ENCODE measurements around the gene CHCHD4.
"Not testable (repeated sequence)": the region's sequence is repeated elsewhere in the genome, so short reads cannot be mapped to it uniquely, and the experiment has no call there.

The CHCHD4 gene

DNA sequence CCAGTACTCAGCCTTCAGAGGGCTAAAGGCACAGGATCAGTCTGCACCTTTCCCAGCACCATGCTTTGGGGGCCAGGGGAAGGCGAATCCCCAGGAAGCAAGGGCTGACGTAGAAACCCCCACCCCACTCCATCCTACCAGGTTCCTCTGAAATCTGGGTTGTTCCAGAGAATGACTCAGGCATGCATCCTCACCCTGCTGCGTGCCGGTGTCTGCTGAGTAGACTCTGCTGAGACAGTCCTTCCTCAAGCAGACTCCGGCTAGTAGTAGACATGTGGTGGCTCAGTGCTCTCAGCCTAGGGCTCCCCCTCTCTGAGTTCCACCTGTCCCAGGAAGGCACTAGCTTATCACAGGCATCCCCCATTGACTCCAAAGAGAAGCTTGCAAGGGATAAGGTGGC lies 9.2 kb upstream of the CHCHD4 start:
- DNase-seq, result no peak

DNA sequence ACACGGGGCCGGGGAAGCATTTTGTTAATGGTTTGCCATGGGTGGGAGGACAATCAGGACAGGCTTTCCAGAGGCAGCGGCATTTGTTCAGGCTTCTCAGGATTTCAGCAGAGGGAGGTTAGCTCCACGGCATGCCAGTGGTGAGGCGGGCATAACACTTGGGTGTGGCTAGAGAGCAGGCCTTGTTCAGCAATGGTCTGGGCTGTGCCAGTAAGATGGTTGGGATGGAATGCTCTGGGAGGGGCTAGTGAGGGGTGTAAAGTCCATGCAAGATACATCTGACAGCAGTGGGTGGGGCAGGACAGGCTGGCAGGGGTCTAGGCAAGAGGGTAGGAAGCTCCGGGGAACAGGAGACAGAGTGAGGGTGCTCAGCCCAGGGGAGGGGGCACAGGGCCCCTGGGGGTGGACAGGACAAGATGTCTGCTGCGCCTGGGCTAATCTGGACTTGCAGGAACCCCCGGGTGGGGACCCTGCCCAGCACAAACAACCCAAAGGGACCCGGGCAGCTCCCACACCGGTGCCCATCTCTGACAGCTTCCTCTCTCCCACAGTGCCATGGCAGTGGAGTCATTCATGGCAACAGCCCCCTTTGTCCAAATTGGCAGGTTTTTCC lies 8.6 kb upstream of the CHCHD4 start:
- no peak for DNase-seq

DNA sequence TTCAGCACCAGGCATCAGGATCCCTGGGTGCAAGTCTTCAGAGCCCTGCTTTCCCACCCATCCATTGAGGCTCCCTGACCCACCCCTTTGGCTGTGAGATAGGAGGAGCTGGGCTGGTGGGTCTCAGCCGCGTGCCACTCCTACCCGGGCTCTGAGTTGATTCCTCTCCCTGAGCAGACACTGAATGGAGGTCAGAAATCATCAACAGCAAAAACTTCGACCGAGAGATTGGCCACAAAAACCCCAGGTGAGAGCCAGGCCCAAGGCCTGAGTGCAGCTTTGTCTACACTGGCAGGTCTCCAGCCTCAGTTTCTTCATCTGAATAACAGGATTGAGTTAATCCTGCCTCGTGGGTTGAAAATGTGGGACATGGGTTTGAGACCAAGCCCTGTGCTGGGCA lies 8.0 kb upstream of the CHCHD4 start:
- no peak for DNase-seq

DNA sequence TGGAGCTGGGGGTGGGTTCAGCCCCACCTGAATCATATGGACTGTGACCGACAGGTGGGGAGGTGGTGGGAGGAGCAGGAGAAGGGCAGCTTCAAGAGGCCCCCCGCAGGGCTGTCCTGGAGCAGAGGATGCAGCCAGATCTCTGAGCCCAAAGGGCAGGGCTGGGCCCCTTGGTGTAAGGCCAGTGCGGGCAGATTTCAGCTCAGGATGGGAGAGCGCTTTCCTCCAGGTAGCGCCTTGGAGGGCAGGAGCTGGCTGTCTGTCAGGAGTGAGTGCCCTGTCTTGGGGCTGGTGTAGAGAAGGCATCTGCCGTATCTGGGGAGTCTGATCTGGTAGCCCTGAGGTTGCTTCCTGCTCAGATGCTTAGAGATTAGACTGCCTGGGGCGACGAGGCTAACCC lies 7.5 kb upstream of the CHCHD4 start:
- no peak for DNase-seq

DNA sequence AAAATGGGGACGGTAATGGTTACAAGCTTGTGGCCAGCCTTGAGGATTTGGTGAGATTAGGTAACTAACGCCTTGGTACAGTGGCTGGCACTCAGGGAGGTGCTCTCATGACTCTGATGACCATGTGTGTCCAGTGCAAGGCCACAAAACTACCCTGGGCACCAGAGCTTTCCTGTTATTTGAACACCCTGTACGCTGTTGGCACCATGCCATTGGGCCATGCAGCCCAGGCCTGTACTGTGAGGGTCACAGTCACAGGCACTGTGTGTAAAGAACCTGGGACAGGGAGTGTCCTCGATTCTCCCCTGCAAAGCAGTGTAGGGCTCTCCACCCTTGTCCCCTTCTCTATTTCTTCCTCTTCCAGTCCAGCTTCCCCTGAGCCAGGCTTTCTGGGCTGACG lies 6.5 kb upstream of the CHCHD4 start:
- no peak for DNase-seq

DNA sequence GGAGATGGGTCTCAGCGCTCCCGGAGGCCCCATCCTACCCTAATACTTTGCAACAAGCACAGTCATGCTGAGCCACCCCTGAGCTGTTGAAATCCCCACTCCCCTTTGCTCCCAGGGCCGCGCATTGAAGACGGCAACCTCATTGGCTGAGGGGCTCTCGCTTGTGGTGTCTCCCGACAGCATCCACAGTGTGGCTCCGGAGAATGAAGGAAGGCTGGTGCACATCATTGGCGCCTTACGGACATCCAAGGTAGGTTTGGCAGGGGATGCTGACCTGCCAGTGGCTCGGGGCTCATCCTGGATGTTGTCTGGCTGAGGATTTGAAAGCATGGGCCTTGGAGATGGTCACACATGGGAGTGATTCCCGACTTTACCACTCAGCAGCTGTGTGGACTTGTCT lies 6.0 kb upstream of the CHCHD4 start:
- no peak for DNase-seq

DNA sequence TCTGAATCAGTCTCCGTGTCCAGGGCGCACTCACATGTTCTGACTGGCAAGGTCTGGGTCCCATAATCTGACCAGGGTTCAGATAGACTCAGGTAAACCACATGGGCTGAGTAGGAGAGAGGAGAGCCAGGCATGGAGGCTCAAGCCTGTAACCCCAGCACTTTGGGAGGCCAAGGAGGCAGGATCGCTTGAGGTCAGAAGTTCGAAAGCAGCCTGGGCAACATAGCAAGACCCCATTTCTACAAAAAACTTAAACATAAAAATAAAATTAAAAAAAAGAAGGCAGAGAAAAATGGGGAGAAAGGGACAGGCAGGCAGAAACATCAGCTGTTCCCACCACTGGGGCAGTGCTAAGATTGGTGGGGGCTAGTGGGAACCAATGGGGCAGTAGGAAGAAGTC lies 5.6 kb upstream of the CHCHD4 start:
- DNase-seq, result no peak

DNA sequence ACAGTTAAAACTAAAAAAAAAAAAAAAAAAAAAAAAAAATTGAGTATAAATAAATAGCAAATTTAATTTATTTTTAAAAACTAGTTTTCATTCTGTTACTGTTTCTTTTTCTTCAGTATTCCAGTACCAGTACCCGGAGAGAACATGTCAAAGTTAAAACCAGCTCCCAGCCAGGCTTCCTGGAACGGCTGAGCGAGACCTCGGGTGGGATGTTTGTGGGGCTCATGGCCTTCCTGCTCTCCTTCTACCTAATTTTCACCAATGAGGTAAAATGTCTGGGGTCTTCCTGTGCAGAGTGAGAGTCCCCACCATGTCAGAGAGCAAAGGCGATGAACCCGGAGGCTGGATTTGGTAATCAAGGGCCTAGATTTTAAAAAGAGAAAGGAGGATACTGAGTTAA lies 4.6 kb upstream of the CHCHD4 start:
- DNase-seq, result no peak

DNA sequence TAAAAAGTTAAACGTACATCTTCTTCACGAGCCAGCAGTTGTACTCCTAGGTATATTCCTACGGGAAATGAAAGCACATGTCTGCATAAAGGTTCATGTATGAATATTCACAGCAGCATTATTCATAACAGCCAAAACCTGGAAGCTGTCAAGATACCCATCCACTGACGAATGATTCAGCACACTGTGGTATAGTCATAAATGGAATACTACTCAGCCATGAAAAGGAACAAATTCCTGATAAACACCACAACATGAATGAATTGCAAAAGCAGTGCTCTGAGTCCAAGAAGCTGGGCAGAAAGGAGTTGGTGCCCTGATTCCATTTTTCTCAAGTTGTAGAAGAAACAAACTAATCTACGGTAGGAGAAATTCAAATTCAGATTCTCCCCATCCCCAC lies 4.1 kb upstream of the CHCHD4 start:
- no peak for DNase-seq

DNA sequence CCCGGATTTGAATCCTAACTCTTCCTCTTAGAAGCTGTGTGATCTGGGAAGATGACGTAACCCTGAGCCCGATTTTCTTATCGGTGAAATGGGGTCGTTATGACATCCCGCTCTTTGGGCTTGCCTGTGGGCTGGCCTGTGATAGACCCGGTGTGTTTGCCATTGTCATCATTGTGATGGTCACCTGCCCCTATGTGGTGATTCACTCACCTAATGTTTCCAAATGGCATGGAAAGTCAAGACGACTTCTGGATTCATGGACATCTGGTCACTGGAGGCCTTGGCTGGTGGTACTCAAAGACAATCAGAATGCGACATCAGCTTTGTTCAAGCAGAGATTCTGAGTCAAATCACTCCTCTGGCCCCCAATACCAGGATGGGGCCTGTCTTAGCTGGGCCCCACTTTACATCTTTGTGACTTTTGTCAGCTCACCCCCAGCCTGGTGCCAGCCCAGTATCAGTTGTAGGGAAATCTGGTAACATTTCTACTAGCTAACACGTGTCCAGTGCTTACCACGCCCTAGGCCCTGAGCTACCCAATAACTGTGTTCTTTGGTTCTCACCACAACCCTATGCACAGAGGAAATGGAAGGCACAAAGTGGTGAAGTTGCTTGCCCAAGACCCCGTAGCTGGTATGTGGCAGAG lies 3.0 kb upstream of the CHCHD4 start:
- no peak for DNase-seq

DNA sequence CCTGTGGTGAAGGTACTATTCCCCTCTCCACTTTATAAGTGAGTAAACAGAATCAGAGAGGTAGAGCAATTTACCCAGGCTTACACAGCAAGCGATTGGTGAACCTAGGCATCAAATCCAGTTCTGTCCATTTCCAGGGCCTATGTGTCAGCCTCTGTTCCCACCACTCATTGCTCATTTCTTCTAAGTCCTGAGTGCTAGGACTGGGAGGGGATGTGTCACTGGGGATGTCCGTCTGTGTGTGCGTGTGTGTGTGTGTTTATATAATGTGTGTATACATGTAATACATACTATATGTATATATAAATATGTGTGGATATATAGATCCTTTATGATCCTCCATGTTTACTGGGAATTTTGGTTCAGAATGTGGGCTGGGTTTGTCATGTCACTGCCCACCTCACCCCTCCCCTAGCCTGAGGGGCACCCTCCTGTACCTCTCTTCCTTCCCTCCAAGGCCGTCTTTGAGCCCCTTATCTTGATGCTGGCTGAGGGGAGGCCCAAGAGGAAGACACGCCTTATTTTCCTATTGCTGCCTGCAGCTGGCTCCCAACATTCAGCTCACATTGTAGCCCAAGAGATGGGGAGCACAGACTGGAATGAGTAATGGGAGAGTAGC lies 2.3 kb upstream of the CHCHD4 start:
- no peak for DNase-seq

DNA sequence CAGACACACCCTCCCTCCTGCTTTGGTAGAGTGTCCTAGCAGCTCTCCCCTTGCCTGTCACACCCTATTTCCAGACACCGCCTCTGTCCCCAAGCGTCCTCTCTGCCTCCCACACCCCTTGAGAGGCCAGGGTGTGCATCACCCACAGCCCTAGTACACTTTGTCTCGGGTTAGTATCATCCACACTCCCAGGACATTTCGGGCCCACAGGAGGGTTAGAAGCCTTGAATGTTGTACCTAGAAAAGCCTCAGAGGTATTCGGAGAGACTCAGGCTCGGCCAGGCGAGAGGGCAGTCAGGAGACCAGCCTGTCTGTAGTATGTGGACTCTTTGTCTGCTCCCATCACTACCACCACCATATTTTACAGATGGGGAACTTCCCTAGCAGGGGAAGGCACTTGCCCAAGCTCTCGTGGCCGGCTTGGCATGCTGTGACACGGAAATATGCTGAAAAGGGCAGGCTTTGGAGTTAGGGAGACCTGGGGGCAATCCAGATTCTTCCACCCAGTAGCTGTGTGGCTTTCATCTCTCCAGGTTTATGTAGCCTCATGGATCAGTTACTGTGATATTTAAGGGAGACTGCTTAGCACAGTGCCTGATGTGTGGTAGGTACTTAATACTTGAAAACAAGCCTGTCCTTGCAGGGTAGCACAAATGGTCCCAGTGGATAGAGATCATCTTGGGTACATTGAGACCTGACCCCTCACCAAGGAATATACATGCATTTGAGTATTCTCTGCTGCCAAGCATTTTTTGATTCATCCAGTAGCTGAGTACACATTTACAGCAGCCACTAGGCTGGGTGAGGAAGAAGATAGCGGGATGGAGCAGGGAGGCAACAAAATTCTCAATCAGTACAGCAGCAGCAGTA lies 1.6 kb upstream of the CHCHD4 start:
- no peak for DNase-seq

DNA sequence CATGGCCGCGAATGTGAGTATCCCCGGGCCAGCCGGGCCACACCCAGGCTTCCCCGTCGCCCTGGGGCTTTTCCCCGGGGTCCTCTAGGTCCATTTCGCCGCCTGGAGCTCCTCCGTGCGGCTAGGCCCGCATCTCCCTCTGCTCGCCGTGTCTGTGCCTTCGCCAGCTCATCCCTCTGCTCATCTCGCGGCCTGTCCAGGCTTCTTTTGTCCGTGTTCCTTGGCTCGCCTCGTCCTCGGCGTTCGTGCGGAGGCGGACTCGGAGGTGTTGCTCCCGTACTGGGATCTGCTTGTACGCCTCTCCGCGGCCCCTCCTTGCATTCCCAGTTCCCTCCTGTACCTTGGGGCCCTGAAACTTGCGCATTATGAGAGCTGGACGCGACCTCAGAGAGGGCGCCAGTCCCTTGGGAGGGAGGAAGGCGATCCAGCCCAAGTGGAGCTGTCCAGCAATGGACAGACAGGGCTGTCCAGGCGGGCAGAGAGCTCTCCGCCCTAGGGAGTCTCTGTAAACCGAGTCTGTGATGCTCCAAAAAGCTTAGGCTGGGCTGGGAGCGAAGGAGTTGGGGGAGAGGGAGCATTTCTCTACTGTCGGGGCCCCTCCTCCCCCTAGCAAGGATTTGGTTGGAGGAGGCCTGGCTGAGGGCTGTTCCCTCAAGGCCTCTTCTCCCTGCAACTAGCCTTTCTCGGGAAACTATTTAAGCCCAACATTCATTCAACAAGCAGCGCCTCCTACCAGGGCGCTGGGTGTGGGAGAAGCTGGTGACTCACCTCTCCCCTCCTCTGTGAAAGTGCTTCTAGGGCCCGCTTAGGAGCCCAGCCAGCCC lies 735 bp upstream of the CHCHD4 start:
- DNase-seq, result peak; percentile 61

DNA sequence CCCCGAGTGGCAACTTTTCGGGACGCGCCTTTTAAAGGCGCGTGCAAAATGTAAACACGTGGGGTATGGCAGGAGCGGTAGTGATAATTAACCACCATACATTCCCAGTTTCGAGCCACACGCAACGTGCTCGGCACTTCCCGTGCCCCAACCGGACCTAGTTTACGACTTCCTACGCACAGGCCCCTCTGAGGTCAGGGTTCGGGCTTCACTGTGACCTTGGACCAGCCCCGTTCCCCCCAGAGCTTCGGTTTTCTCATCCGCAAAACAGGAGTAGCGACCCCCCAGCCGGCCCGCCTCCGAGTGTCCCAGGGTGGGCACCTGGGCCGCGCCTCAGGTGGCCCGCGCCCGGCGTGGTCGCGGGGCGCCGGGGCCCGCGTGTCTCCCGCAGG lies 451 bp downstream of the CHCHD4 start:
- DNase-seq, result peak; percentile 66

DNA sequence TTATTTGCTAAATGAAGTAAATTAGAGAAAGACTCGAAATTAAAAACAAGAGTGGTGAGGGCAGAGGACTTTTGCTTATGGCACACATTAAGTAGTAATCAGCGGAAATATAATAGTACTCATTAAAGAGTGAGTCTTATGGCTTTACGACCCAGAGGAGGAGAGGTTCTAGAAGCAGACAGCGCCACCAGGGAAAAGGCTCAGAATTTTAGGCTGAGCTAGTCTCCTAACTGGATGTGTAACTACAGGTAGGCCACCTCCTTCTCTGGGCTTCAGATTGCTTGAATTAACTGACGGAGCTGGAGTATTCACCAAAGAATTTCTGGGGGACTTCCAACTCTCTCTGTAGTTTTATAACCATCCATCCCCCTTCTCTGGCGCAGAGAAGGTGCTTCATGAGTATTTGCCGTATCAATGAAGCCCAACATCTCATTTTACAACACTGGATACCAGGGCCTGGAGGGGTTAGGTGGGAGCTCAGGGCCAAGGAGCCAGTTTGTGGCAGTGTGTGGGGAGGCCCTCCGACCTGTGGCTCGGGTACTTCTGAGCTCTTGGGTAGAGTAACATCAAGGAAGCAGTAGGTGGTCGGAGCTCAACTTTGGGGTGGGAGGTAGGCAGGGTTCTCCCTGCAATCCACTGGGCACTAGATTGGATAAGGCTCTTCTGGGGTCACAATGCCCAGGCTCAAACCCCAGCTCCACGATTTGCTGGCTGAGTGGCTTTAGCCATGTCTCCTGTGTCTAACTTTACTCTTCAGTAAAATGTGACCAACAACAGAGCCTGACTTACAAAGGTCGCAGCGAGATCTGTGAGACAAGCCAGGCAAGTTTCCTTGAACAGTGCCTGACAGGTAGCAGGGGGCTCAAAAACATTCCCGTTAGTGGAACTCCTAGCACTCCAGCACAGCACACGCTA lies 1.1 kb downstream of the CHCHD4 start:
- DNase-seq, result no peak

DNA sequence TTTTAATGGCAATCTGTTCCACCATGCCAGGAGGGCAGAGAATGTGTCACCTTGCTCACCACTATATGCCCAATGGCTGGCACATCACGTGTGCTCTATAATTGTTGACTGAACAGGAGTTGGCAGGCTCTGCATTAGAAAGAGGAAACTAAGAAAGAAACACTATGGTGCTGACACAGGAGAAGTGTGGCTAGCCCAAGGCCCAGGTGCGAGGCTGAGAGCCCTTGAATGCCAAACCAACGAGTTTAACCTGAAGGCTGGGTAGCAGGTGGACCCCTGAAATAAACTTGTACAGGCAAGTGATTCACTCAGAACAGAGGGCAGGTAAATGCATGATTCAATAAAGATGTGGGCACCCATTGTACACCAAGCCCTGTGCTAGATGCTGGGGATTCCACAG lies 2.4 kb downstream of the CHCHD4 start:
- no peak for DNase-seq

DNA sequence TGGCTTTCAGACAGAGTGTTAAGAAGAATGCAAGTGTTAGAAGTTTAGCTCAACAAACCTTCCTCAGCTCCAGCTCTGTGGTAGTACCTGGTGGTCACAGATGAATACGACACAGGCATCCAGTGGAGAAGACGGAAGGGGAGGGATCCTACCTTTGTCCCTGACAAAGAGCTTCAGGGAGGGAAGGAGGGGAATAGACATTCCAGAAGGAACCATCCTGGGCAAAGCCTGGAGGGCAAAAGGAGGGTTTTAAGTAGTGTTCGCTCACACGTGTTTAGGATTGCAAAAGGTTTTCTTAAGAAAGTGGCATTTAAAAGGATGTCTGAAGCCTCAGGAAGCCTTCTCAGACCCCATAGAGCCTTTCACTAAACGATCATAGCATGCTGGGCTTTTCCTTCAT lies 2.8 kb downstream of the CHCHD4 start:
- DNase-seq, result no peak

DNA sequence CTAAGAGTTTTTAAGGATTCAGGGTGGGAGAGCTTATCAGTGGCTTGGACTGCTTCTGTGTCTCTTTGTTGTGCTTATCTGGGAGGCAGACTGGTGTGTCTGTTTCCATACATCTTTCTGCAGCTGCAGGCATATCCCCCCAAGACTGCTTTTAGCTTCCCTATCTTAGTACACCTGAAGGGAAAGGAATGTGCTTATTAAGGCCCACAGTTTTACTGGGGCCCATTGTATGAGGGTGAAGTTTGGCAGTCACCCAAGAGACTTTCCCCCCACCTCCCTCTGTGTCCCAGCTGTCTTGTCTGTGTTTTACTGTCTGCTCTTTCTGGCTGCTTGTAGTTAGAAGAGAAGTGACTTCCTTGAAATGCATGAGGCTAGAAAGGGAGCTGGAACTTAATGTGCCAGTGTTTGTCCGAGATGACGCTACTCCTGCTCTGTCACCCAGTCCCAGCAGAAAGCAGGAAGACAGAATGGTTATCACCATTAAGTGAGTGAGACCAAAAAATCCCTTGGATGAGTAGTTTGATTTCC lies 3.7 kb downstream of the CHCHD4 start:
- not testable (repeated sequence) for DNase-seq

DNA sequence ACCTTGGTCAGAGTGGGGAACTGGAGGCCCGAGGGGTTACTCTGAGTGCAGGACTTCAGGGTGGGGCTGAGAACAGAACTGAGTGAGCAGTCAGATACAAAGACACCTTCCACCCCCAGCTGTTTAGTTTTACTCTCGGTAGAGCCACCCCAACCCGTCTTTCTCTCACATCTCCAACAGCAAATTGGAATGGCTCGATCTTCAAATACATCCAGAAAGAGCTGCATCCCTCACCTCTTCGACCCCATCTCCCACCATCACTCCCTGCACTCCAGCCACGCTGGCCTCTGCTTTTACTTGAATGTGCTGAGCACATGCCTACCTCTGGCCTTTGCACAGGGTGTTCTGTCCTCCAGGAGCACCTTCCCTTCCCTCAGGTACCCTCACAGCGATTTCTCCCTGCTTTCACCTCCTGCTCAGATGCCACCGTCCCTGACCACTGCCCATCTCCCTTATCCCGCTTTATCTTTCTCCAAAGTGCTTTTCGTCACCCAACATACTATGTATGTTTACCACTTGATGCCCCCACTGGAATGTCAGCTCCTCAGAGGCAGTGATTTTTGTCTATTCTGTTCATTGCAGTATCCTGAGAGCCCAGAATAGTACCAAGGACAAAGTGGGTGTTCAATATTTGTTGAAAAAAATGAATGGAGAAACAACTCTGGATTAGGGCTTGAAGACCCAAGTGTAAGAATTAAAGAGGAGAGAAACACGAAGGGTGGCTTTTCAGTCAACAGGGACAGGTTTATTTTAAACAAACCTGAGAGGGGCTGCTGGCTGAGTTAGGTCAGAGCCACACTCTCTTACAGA lies 4.4 kb downstream of the CHCHD4 start:
- DNase-seq, result no peak

DNA sequence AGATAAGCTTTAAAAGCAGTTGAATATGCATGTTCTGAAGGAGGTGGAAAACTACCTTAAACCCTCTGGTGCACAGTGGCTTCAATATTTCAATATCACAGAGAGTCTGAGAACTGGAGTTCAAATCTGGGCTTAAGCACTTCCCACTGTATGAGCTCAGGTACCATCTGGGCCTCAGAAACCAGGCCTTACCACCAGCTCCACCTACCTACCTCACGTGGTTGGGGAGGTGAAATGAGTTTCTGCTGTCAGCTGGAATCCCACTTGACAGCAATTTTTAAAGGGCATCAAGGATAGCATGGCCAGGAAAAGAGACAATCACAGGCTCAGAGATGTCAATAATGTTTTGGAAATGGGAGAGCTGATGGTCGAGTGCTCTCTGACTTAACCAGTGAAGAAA lies 5.0 kb downstream of the CHCHD4 start:
- DNase-seq, result no peak
